Transverse colon (tissue), 4 donors: ENCODE data around the gene OCA2. TPM values are rescaled to one million over a fixed set of nuclear protein-coding genes. Genes with fewer than 3 reads are reported as not detected.

Source experiments
- DNase-seq: peaks from one replicate; pipeline ENCODE4 v3.0.0-alpha.2; 2019
- H3K27ac ChIP-seq, 4 donors: fragments of 200-600 bp; sonication (generic); 2 replicates each; pipeline ENCODE4 v1.5.1; 2016 to 2018; ENCODE audit warnings: inconsistent platforms in 4 of 4
- H3K27me3 ChIP-seq: fragments of 200-600 bp; sonication (generic); 2 replicates; pipeline ENCODE4 v1.5.1; 2017; ENCODE audit warnings: inconsistent platforms
- H3K36me3 ChIP-seq, 4 donors: fragments of 200-600 bp; sonication (generic); 2 replicates each; pipeline ENCODE4 v1.5.1; 2017 to 2019; ENCODE audit warnings: inconsistent platforms in 4 of 4
- H3K4me1 ChIP-seq, 4 donors: fragments of 200-600 bp; sonication (generic); 2 replicates each; pipeline ENCODE4 v1.5.1; 2017 to 2020; ENCODE audit warnings: inconsistent platforms in 4 of 4
- H3K4me3 ChIP-seq, 4 donors: fragments of 200-600 bp; sonication (generic); 1 replicate in 1 of 4; 2 replicates in 3 of 4; pipeline versions ENCODE4 v1.5.1 to v1.6.1; 2017 to 2019; ENCODE audit warnings: inconsistent platforms in 4 of 4
- H3K9me3 ChIP-seq, 2 donors: fragments of 200-600 bp; sonication (generic); 2 replicates each; pipeline ENCODE4 v1.5.1; 2017 to 2019; ENCODE audit warnings: inconsistent platforms in 2 of 2
- EP300 ChIP-seq: sonication (generic); formaldehyde crosslinking; IDR thresholded peaks from one replicate; pipeline ENCODE4 v1.6.1; 2017; ENCODE audit warnings: antibody characterized with exemption, low read depth
- POLR2A ChIP-seq: fragments of 450-650 bp; IDR thresholded peaks from one replicate; pipeline ENCODE4 v1.6.1; 2016; ENCODE audit warnings: antibody characterized with exemption, mild to moderate bottlenecking, moderate library complexity
- POLR2AphosphoS5 ChIP-seq, 3 donors: sonication (generic); formaldehyde crosslinking; IDR thresholded peaks; one replicate each; pipeline ENCODE4 v1.6.1; 2016; ENCODE audit warnings: antibody characterized with exemption in 3 of 3
- WGBS, 2 donors: methylation state at CpG; one replicate each; pipeline ENCODE4 v1.1.5; 2018; ENCODE audit warnings: low coverage in 1 of 2; 5-methylcytosine and 5-hydroxymethylcytosine counted together
- in situ Hi-C, 4 donors: fragments of 200-750 bp; cut with MboI; loops; one replicate each; pipeline versions ENCODE4 v1.15.0 to v1.15.1; 2017; ENCODE audit warnings: low sequenced_read_pairs in 3 of 4, low pct_ligation_motif_present in 1 of 4, low pct_unique_long_range_greater_than_20kb in 1 of 4
- intact Hi-C: fragments of 100-400 bp; cut with DNase I; formaldehyde crosslinking; loops from one replicate; pipeline ENCODE4 v1.15.1; 2023; ENCODE audit warnings: low total_unique reads
- total RNA-seq, 4 donors: library from RNA; depleted of rRNA; stranded (reverse); fragments of >200 nt; gene quantifications; one replicate each; pipeline ENCODE4 v1.1.0, GENCODE V29; 2016
- TF ChIP-seq, protein P1 (sequence below), 5 experiments: fragments of 200-600 bp in 3 of 5; fragments of 450-650 bp in 2 of 5; sonication (generic) in 3 of 5; IDR thresholded peaks; 1 replicate in 2 of 5; 2 replicates in 3 of 5; pipeline ENCODE4 v1.5.1; 2016 to 2017; ENCODE audit warnings: antibody characterized with exemption in 5 of 5, inconsistent platforms in 3 of 5, mild to moderate bottlenecking in 2 of 5, moderate library complexity in 1 of 5

The OCA2 gene
- total RNA-seq, 4 donors from 2014 or later: 1.4 to 1.9 TPM; not detected in 2

GRCh38 chr15:28097656-28098359 lies 1.3 kb downstream of the OCA2 start:
- 77 to 79% methylated on average over 2 to 5 of the region's 5 CpGs for WGBS, 2 donors
- no peak overlapping the region for H3K27ac ChIP-seq
- H3K9me3 ChIP-seq: no peaks in the 10 kb centered on the region
- TF ChIP-seq POLR2A (no peak), EP300 (no peak), POLR2AphosphoS5 (IDR thresholded peaks at IDR 0.05) (no peak)
- TF ChIP-seq, protein P1, sequence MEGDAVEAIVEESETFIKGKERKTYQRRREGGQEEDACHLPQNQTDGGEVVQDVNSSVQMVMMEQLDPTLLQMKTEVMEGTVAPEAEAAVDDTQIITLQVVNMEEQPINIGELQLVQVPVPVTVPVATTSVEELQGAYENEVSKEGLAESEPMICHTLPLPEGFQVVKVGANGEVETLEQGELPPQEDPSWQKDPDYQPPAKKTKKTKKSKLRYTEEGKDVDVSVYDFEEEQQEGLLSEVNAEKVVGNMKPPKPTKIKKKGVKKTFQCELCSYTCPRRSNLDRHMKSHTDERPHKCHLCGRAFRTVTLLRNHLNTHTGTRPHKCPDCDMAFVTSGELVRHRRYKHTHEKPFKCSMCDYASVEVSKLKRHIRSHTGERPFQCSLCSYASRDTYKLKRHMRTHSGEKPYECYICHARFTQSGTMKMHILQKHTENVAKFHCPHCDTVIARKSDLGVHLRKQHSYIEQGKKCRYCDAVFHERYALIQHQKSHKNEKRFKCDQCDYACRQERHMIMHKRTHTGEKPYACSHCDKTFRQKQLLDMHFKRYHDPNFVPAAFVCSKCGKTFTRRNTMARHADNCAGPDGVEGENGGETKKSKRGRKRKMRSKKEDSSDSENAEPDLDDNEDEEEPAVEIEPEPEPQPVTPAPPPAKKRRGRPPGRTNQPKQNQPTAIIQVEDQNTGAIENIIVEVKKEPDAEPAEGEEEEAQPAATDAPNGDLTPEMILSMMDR (IDR thresholded peaks at IDR 0.05): no peak
- in situ Hi-C loops (no loop called here), intact Hi-C loops (no loop called here)
- H3K4me1 ChIP-seq: peaks cover 11 to 46% (median 40%) of the 10 kb centered on the region in 4 donors
- no peaks in the 10 kb centered on the region for H3K36me3 ChIP-seq
- DNase-seq: no peak
- peaks cover 81% of the 10 kb centered on the region for H3K27me3 ChIP-seq
- no peak overlapping the region for H3K4me3 ChIP-seq

DNA sequence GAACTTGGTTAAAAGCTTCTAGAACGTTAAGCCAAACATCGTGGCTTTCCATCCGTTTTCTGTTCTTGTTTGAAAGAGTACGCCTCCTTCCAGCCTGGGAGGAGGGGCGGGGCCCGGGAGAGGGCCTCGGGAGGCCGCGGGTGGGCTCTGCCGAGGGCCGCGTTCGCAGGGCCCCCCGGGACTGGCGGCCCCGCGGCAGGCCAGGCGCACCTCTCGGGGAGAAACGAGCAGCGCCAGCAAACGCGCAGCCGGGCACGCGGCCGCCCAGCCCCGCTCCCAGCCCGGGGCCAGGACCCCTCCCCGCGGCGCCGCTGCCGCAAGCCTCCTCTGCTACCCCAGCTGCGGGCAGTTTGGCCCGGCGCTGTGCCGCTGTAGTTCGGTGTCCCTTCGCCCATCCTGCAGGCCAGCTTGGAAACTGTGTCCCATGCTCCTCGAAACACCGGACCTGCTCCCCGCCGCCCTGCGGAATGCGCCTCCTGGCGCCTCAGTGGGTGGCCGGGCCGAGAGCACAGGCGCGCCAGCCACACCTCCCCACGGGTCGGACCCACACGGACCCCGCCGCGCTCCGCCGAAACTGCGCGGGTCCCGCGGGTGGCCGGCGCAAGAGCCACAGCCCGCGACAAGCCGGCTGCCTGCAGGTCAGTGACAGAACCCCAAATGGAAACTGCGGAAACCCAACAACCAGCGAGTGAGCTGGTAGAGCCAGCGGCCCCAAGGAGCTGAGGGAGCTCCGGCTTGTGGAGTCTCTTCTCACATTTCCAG lies 2.3 kb downstream of the OCA2 start:
- TF ChIP-seq, protein P1 (IDR thresholded peaks at IDR 0.05): no peak
- TF ChIP-seq POLR2A (no peak), POLR2AphosphoS5 (IDR thresholded peaks at IDR 0.05) (no peak), EP300 (no peak)
- DNase-seq: no peak
- intact Hi-C loops (no loop called here), in situ Hi-C loops (no loop called here)
- peak overlapping the region in 1 of 4 donors; percentile 78 for H3K27ac ChIP-seq
- WGBS, 2 donors: 6% methylated on average over 67 of the region's 72 CpGs; no CpG with 5 or more reads in 1 of the 2 donors
- H3K36me3 ChIP-seq: no peaks in the 10 kb centered on the region
- H3K4me3 ChIP-seq: peak overlapping the region in 3 of 4 donors; percentile 28 to 56 (median 37)
- peaks cover 85% of the 10 kb centered on the region for H3K27me3 ChIP-seq
- peaks cover 0 to under 1% of the 10 kb centered on the region in 2 donors for H3K9me3 ChIP-seq
- peaks cover 11 to 46% (median 40%) of the 10 kb centered on the region in 4 donors for H3K4me1 ChIP-seq

GRCh38 chr15:28096411-28096669 lies 2.8 kb downstream of the OCA2 start:
- TF ChIP-seq, protein P1 (IDR thresholded peaks at IDR 0.05): no peak
- TF ChIP-seq POLR2AphosphoS5 (IDR thresholded peaks at IDR 0.05): no peak
- no peak for TF ChIP-seq EP300
- no peak for TF ChIP-seq POLR2A
- Histone ChIP-seq H3K27ac (peak overlapping the region in 1 of 4 donors; percentile 78), H3K27me3 (peaks cover 90% of the 10 kb centered on the region), H3K9me3 (peaks cover 3 to 6% of the 10 kb centered on the region in 2 donors), H3K4me3 (peak overlapping the region in 3 of 4 donors; percentile 28 to 56 (median 37)), H3K4me1 (peaks cover 11 to 46% (median 40%) of the 10 kb centered on the region in 4 donors), H3K36me3 (no peaks in the 10 kb centered on the region)
- no peak for DNase-seq
- in situ Hi-C loops: no loop called here
- 0% methylated on average over 9 of the region's 13 CpGs; no CpG with 5 or more reads in 1 of the 2 donors for WGBS, 2 donors
- intact Hi-C loops: no loop called here

- intact Hi-C loops: no loop called here
- Histone ChIP-seq H3K27me3 (peaks cover 85% of the 10 kb centered on the region), H3K4me3 (peak overlapping the region; percentile 11 to 56 (median 32)), H3K9me3 (peaks cover 11 to 15% of the 10 kb centered on the region in 2 donors), H3K4me1 (peaks cover 11 to 46% (median 40%) of the 10 kb centered on the region in 4 donors), H3K36me3 (no peaks in the 10 kb centered on the region), H3K27ac (peak overlapping the region; percentile 78 to 86 (median 80))
- WGBS, 2 donors: 3 to 4% methylated on average over 14 to 39 of the region's 76 CpGs
- in situ Hi-C loops: no loop called here
- peak; percentile 92 for DNase-seq
- TF ChIP-seq POLR2AphosphoS5 (IDR thresholded peaks at IDR 0.05) (peak in 2 of 3 donors; percentile 62 to 67), POLR2A (peak; percentile 78), EP300 (no peak)
- TF ChIP-seq, protein P1 (IDR thresholded peaks at IDR 0.05): no peak
These were observed 4.2 kb downstream of the OCA2 start for GRCh38 chr15:28094732-28095521.
